Upper lobe of left lung (tissue), 6 donors: ENCODE measurements around the gene ASH1L. TPM values are rescaled to one million over a fixed set of nuclear protein-coding genes. Genes with fewer than 3 reads are reported as not detected.

Source experiments
- ATAC-seq, 2 donors: fragments of 200-7000 bp; cut with Tn5 transposase; one replicate each; pipeline ENCODE4 v1.9.1; 2022; ENCODE audit warnings: mild to moderate bottlenecking in 2 of 2, moderate library complexity in 2 of 2; ENCODE audit not compliant: low FRiP score in 2 of 2
- DNase-seq, 2 donors: peaks; one replicate each; pipeline ENCODE4 v3.0.0-alpha.2; 2019 to 2020
- H3K27ac ChIP-seq, 4 donors: fragments of 200-600 bp; sonication (generic); one replicate each; pipeline ENCODE4 v1.5.1; 2016 to 2019
- H3K27me3 ChIP-seq, 4 donors: fragments of 200-600 bp; sonication (generic); one replicate each; pipeline ENCODE4 v1.5.1; 2017 to 2019
- H3K36me3 ChIP-seq, 4 donors: fragments of 200-600 bp; sonication (generic); one replicate each; pipeline ENCODE4 v1.5.1; 2016 to 2019
- H3K4me1 ChIP-seq, 4 donors: fragments of 200-600 bp; sonication (generic); one replicate each; pipeline ENCODE4 v1.5.1; 2018 to 2019
- H3K4me3 ChIP-seq, 4 donors: fragments of 200-600 bp; sonication (generic); one replicate each; pipeline ENCODE4 v1.5.1; 2017 to 2019; ENCODE audit warnings: mild to moderate bottlenecking in 2 of 4, moderate library complexity in 1 of 4
- H3K9me3 ChIP-seq, 4 donors: fragments of 200-600 bp; sonication (generic); one replicate each; pipeline ENCODE4 v1.5.1; 2018 to 2019
- CTCF ChIP-seq, 6 experiments: fragments of 450-650 bp in 4 of 6; fragments of 200-600 bp in 2 of 6; sonication (generic) in 2 of 6; IDR thresholded peaks; one replicate each; pipeline ENCODE4 v1.5.1; 2016 to 2019; ENCODE audit warnings: antibody characterized with exemption in 6 of 6
- EP300 ChIP-seq, 4 donors: sonication (generic); formaldehyde crosslinking; IDR thresholded peaks; one replicate each; pipeline ENCODE4 v1.5.1; 2017; ENCODE audit warnings: antibody characterized with exemption in 4 of 4, control low read depth in 2 of 4
- POLR2A ChIP-seq, 4 donors: fragments of 450-650 bp; IDR thresholded peaks; one replicate each; pipeline ENCODE4 v1.5.1; 2016 to 2017; ENCODE audit warnings: antibody characterized with exemption in 4 of 4, mild to moderate bottlenecking in 2 of 4
- POLR2AphosphoS5 ChIP-seq, 2 donors: sonication (generic); formaldehyde crosslinking; IDR thresholded peaks; one replicate each; pipeline ENCODE4 v1.5.1; 2017; ENCODE audit warnings: antibody characterized with exemption in 2 of 2
- WGBS, 2 donors: methylation state at CpG; one replicate each; pipeline ENCODE4 v1.1.5; 2017 to 2018; 5-methylcytosine and 5-hydroxymethylcytosine counted together
- total RNA-seq, 6 donors: library from RNA; depleted of rRNA in 4 of 6; stranded (reverse); fragments of >200 nt in 4 of 6; gene quantifications; one replicate each; pipeline versions ENCODE4 v1.1.0 to v1.2.1, GENCODE V29; 2016 to 2021
- donor health status: DM: no; HTN: no; CAD: no; lungs with moderate emphysema.
- donor health status: DM: no; HTN: yes; CAD: no; lungs with severe emphysema.

The ASH1L gene
- total RNA-seq, 6 donors from 2014 or later, result 43.5 to 68.8 (median 55.1) TPM

- TF ChIP-seq POLR2A (IDR thresholded peaks at IDR 0.05) (peak in 1 of 4 donors; percentile 51), POLR2AphosphoS5 (IDR thresholded peaks at IDR 0.05) (no peak), CTCF (IDR thresholded peaks at IDR 0.05) (peak in 1 of 6 experiments; percentile 14)
- peaks cover 0 to 24% (median 17%) of the 10 kb centered on the region in 4 donors for H3K36me3 ChIP-seq
- H3K9me3 ChIP-seq, result no peaks in the 10 kb centered on the region
- H3K4me3 ChIP-seq, result peak within 1 kb of the TSS; percentile 5 to 73 (median 45)
- WGBS, 2 donors, result 17 to 21% methylated on average over 45 to 46 of the region's 51 CpGs
- H3K27ac ChIP-seq, result peak within 1 kb of the TSS; percentile 55 to 97 (median 96)
- H3K27me3 ChIP-seq, result no peaks in the 10 kb centered on the region
- peak in 1 of 2 donors; percentile 45 for ATAC-seq
- DNase-seq, result peak; percentile 72 to 95
- H3K4me1 ChIP-seq, result peaks cover 32 to 51% (median 40%) of the 10 kb centered on the region in 4 donors
Observed at GRCh38 chr1:155320661-155321617, 241.7 kb downstream of the ASH1L start, which contains the start of gene RUSC1. Gene RUSC1 (plus strand): TSS chr1:155320894. CDS start chr1:155321774, 880 bp downstream.

GRCh38 chr1:155320252-155320651 lies 242.4 kb downstream of the ASH1L start:
- peak overlapping the region in 3 of 4 donors; percentile 42 to 73 (median 48) for H3K4me3 ChIP-seq
- 43 to 56% methylated on average over 11 of the region's 11 CpGs for WGBS, 2 donors
- H3K9me3 ChIP-seq, result no peaks in the 10 kb centered on the region
- DNase-seq (no peak), ATAC-seq (no peak)
- H3K27ac ChIP-seq, result peak overlapping the region in 2 of 4 donors; percentile 94 to 97
- TF ChIP-seq EP300 (IDR thresholded peaks at IDR 0.05) (no peak), POLR2AphosphoS5 (IDR thresholded peaks at IDR 0.05) (no peak), POLR2A (IDR thresholded peaks at IDR 0.05) (no peak), CTCF (IDR thresholded peaks at IDR 0.05) (no peak)
- H3K4me1 ChIP-seq, result peaks cover 28 to 44% (median 34%) of the 10 kb centered on the region in 4 donors
- H3K27me3 ChIP-seq, result no peaks in the 10 kb centered on the region
- peaks cover 0 to 27% (median 21%) of the 10 kb centered on the region in 4 donors for H3K36me3 ChIP-seq

- ATAC-seq (no peak), DNase-seq (no peak)
- H3K27ac ChIP-seq, result peak overlapping the region in 1 of 4 donors; percentile 97
- peaks cover 26 to 37% (median 32%) of the 10 kb centered on the region in 4 donors for H3K4me1 ChIP-seq
- peaks cover 0 to 34% (median 27%) of the 10 kb centered on the region in 4 donors for H3K36me3 ChIP-seq
- WGBS, 2 donors, result 81 to 87% methylated on average over 4 to 5 of the region's 5 CpGs
- TF ChIP-seq POLR2AphosphoS5 (IDR thresholded peaks at IDR 0.05) (no peak), CTCF (IDR thresholded peaks at IDR 0.05) (no peak), EP300 (IDR thresholded peaks at IDR 0.05) (no peak), POLR2A (IDR thresholded peaks at IDR 0.05) (no peak)
- no peaks in the 10 kb centered on the region for H3K27me3 ChIP-seq
- H3K4me3 ChIP-seq, result no peak overlapping the region
- H3K9me3 ChIP-seq, result no peaks in the 10 kb centered on the region
Observed at GRCh38 chr1:155319536-155319935, 243.1 kb downstream of the ASH1L start.

- peaks cover 26 to 37% (median 32%) of the 10 kb centered on the region in 4 donors for H3K4me1 ChIP-seq
- no peak for DNase-seq
- TF ChIP-seq CTCF (IDR thresholded peaks at IDR 0.05), result no peak
- no peak for TF ChIP-seq POLR2A (IDR thresholded peaks at IDR 0.05)
- no peak for TF ChIP-seq EP300 (IDR thresholded peaks at IDR 0.05)
- TF ChIP-seq POLR2AphosphoS5 (IDR thresholded peaks at IDR 0.05), result no peak
- no peaks in the 10 kb centered on the region for H3K9me3 ChIP-seq
- no peak overlapping the region for H3K27ac ChIP-seq
- H3K36me3 ChIP-seq, result peaks cover 0 to 48% (median 39%) of the 10 kb centered on the region in 4 donors
- WGBS, 2 donors, result 96 to 97% methylated on average over 9 of the region's 9 CpGs
- ATAC-seq, result no peak
- H3K27me3 ChIP-seq, result no peaks in the 10 kb centered on the region
- no peak overlapping the region for H3K4me3 ChIP-seq
Observed at GRCh38 chr1:155318082-155318481, 244.5 kb downstream of the ASH1L start.
